Gastroesophageal sphincter (tissue), 3 donors: ENCODE data around the gene PACRG.

Source experiments
- CTCF ChIP-seq, 4 experiments: fragments of 200-600 bp in 2 of 4; fragments of 450-650 bp in 2 of 4; sonication (generic) in 1 of 4; IDR thresholded peaks; one replicate each; pipeline ENCODE4 v1.5.1; 2017 to 2019; ENCODE audit warnings: antibody characterized with exemption in 4 of 4, mild to moderate bottlenecking in 2 of 4, moderate library complexity in 2 of 4
- EP300 ChIP-seq: sonication (generic); formaldehyde crosslinking; IDR thresholded peaks from one replicate; pipeline ENCODE4 v1.6.1; 2017; ENCODE audit warnings: antibody characterized with exemption, mild to moderate bottlenecking
- POLR2A ChIP-seq, 2 donors: fragments of 450-650 bp; IDR thresholded peaks; one replicate each; pipeline ENCODE4 v1.6.1; 2017; ENCODE audit warnings: antibody characterized with exemption in 2 of 2, mild to moderate bottlenecking in 2 of 2, moderate library complexity in 1 of 2
- POLR2AphosphoS5 ChIP-seq: sonication (generic); formaldehyde crosslinking; IDR thresholded peaks from one replicate; pipeline ENCODE4 v1.6.1; 2017; ENCODE audit warnings: antibody characterized with exemption

DNA sequence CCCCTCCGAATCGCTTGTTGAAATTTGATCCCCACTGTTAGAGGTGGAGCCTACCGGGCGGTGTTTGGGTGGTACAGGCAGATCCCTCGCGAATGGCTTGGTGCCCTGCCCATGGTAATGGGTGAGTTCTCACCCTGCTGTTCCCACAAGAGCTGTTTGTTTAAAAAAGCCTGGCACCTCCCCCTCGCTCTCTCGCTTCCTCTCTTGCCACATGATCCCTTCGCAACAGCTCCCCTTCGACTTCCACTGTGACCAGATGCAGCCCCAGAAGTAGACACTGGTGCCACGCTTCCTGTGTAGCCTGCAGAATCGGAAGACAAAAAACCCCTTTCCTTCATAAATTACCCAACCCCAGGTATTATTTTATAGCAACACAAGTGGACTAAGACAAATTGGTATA lies 394.6 kb downstream of the PACRG start:
- TF ChIP-seq CTCF (IDR thresholded peaks at IDR 0.05) = no peak
- no peak for TF ChIP-seq EP300
- no peak for TF ChIP-seq POLR2A (IDR thresholded peaks at IDR 0.05)
- TF ChIP-seq POLR2AphosphoS5 = no peak
